GM12878 (cell line): ENCODE results near the gene C2orf80. TPM values are rescaled to one million over a fixed set of nuclear protein-coding genes. Genes with fewer than 3 reads are reported as not detected.

Source experiments
- ATAC-seq: fragments of 200-7000 bp; cut with Tn5 transposase; 3 replicates; pipeline ENCODE4 v1.9.1; 2020; ENCODE audit warnings: mild to moderate bottlenecking, moderate library complexity
- BruUV-seq: library from RNA; stranded (reverse); fragments of 400-500 nt; replicated peaks from 2 replicates; lab custom pipeline; 2021; lab: Mats Ljungman, UMichigan
- CTCF ChIA-PET: fragments of 300-600 bp; sonication (Branson Sonifier 250); formaldehyde crosslinking; extraction: SDS; loops from one replicate; lab custom pipeline; 2021; ENCODE audit warnings: inconsistent platforms; lab: Yijun Ruan, JAX
- POLR2A ChIA-PET: fragments of 350-600 bp; formaldehyde crosslinking; extraction: SDS; loops from one replicate; lab custom pipeline; 2021; ENCODE audit warnings: inconsistent platforms; lab: Charles Lee
- RAD21 ChIA-PET: fragments of 300-600 bp; sonication (Branson Sonifier 250); formaldehyde crosslinking; loops from one replicate; lab custom pipeline; 2023; ENCODE audit warnings: antibody characterized with exemption; ENCODE audit not compliant: unreplicated experiment; lab: Charles Lee
- SMC1A ChIA-PET: fragments of 300-600 bp; sonication (Branson Sonifier 250); formaldehyde crosslinking; loops from one replicate; lab custom pipeline; 2023; ENCODE audit not compliant: unreplicated experiment, uncharacterized antibody; lab: Charles Lee
- DNase-seq: peaks from one replicate; pipeline ENCODE4 v3.0.0-alpha.2; 2011; ENCODE audit warnings: low read depth, low spot score
- FAIRE-seq: peaks from 3 replicates; lab custom pipeline; 2011; peaks lifted over from hg19 to GRCh38; lab: Jason Lieb, UNC
- H2AFZ ChIP-seq: 2 replicates; pipeline ENCODE4 v1.6.0; 2011; ENCODE audit warnings: low read depth, low read length, control low read depth; ENCODE audit not compliant: control insufficient read depth
- H3K27ac ChIP-seq: 2 replicates; pipeline ENCODE4 v1.5.1; 2011; ENCODE audit warnings: control low read depth; ENCODE audit not compliant: control insufficient read depth, insufficient read depth
- H3K27me3 ChIP-seq, 2 experiments: replicated peaks in 1 of 2; 2 replicates each; pipeline versions ENCODE4 v1.6.0 to v1.6.1; 2011; ENCODE audit warnings: low read length in 1 of 2; ENCODE audit not compliant: control insufficient read depth in 2 of 2, insufficient read depth in 2 of 2
- H3K36me3 ChIP-seq, 2 experiments: 2 replicates each; pipeline ENCODE4 v1.5.1; 2011; ENCODE audit warnings: low read length in 1 of 2; ENCODE audit not compliant: control insufficient read depth in 2 of 2, insufficient read depth in 2 of 2
- H3K4me1 ChIP-seq: 2 replicates; pipeline ENCODE4 v1.6.1; 2011; ENCODE audit warnings: mild to moderate bottlenecking, low read length, moderate library complexity, mixed read lengths; ENCODE audit not compliant: control insufficient read depth, insufficient read depth
- H3K4me2 ChIP-seq: 2 replicates; pipeline ENCODE4 v1.6.0; 2011; ENCODE audit warnings: control low read depth; ENCODE audit not compliant: control insufficient read depth, insufficient read depth
- H3K4me3 ChIP-seq: fragments of 200-600 bp; sonication (generic); 2 replicates; pipeline ENCODE4 v1.5.1; 2016
- H3K79me2 ChIP-seq: 2 replicates; pipeline ENCODE4 v1.6.0; 2011; ENCODE audit warnings: low read length; ENCODE audit not compliant: control insufficient read depth, insufficient read depth
- H3K9ac ChIP-seq: 2 replicates; pipeline ENCODE4 v1.8.0; 2011; ENCODE audit warnings: low read length, control low read depth, mixed read lengths; ENCODE audit not compliant: control insufficient read depth, insufficient read depth
- H3K9me3 ChIP-seq: replicated peaks from 3 replicates; pipeline ENCODE4 v1.5.1; 2011; ENCODE audit warnings: mild to moderate bottlenecking, low read length; ENCODE audit not compliant: control insufficient read depth, insufficient read depth
- H4K20me1 ChIP-seq: 2 replicates; pipeline ENCODE4 v1.6.0; 2011; ENCODE audit not compliant: control insufficient read depth, insufficient read depth
- ATF3 ChIP-seq: IDR thresholded peaks from 2 replicates; pipeline ENCODE4 v1.6.1; 2011; ENCODE audit warnings: low read depth, mild to moderate bottlenecking, low read length, moderate library complexity, borderline replicate concordance; ENCODE audit errors: extremely low read depth
- BMI1 ChIP-seq: fragments of 450-650 bp; IDR thresholded peaks from 2 replicates; pipeline ENCODE4 v1.6.1; 2016; ENCODE audit warnings: mild to moderate bottlenecking, moderate library complexity, borderline replicate concordance
- NFYB ChIP-seq: IDR thresholded peaks from 2 replicates; pipeline ENCODE4 v1.6.1; 2011; ENCODE audit warnings: low read depth, mild to moderate bottlenecking, low read length, improper control_type of control experiment, moderate library complexity; ENCODE audit not compliant: insufficient read depth
- POU2F2 ChIP-seq: IDR thresholded peaks from 3 replicates; pipeline ENCODE4 v1.6.1; 2011; ENCODE audit warnings: low read depth, mild to moderate bottlenecking, low read length, borderline replicate concordance
- SKIL ChIP-seq: fragments of 450-650 bp; IDR thresholded peaks from 2 replicates; pipeline ENCODE4 v1.6.1; 2017; ENCODE audit warnings: mild to moderate bottlenecking, low read depth, inconsistent platforms; ENCODE audit not compliant: poor library complexity, severe bottlenecking
- ZNF384 ChIP-seq: IDR thresholded peaks from 2 replicates; pipeline ENCODE4 v1.6.1; 2012; ENCODE audit warnings: low read depth, mild to moderate bottlenecking, low read length, improper control_type of control experiment, borderline replicate concordance
- WGBS: methylation state at CpG from one replicate; pipeline ENCODE4 v1.1.6; 2016; ENCODE audit warnings: low lambda C conversion rate; ENCODE audit not compliant: insufficient replicate concordance, insufficient coverage; ENCODE audit errors: missing lambda C conversion rate; 5-methylcytosine and 5-hydroxymethylcytosine counted together
- in situ Hi-C: fragments of 300-500 bp; cut with MboI; formaldehyde crosslinking; loops from 9 replicates; pipeline ENCODE4 v1.14.3; 2018; ENCODE audit warnings: mixed read lengths
- intact Hi-C: fragments of 100-400 bp; cut with micrococcal nuclease; formaldehyde crosslinking; loops from one replicate; pipeline ENCODE4 v1.14.2; 2022; ENCODE audit not compliant: unreplicated experiment
- polyA plus RNA-seq, 11 experiments: library from polyadenylated mRNA; depleted of rRNA in 4 of 11; unstranded in 6 of 11; stranded (reverse) in 5 of 11; fragments of >200 nt; fragmentation: Nextera tagmentation in 4 of 11; fragmentation: Illumina TruSeq in 1 of 11; extraction: Ambion mirVana in 4 of 11; extraction: Trizol in 1 of 11; gene quantifications; 1 replicate in 1 of 11; 2 replicates in 10 of 11; pipeline versions ENCODE4 v1.2.1 to v1.2.3, GENCODE V29; 2011 to 2016; ENCODE audit warnings: inconsistent platforms in 2 of 11, missing spikeins in 2 of 11, low read depth in 1 of 11
- total RNA-seq, 4 experiments: library from RNA; depleted of rRNA in 3 of 4; stranded (reverse); fragments of >200 nt in 3 of 4; fragmentation: Illumina TruSeq in 1 of 4; extraction: Trizol in 1 of 4; gene quantifications; 2 replicates each; pipeline versions ENCODE4 v1.2.1 to v1.2.3, GENCODE V29; 2013 to 2021

C2orf80 gene
- total and polyA plus RNA-seq, 10 of the 15 experiments (the other 5 are each of a cell fraction or from before 2014, with no cell fraction given), result not detected

- SMC1A ChIA-PET, result no interaction called here
- 30% methylated on average over 3 of the region's 3 CpGs for WGBS
- H3K9me3 ChIP-seq, result no peaks in the 10 kb centered on the region
These were observed 7.0 kb downstream of the C2orf80 start for GRCh38 chr2:208182835-208183234.

More at GRCh38 chr2:208182835-208183234, 7.0 kb downstream of the C2orf80 start:
- Histone ChIP-seq H4K20me1 (no peaks in the 10 kb centered on the region), H3K27ac (no peak overlapping the region), H3K4me1 (no peaks in the 10 kb centered on the region), H3K4me2 (no peak overlapping the region), H3K36me3 (no peaks in the 10 kb centered on the region), H3K9ac (no peak overlapping the region), H3K4me3 (no peak overlapping the region), H2AFZ (no peak overlapping the region), H3K79me2 (no peaks in the 10 kb centered on the region), H3K27me3 (peaks cover 0 to 6% of the 10 kb centered on the region in 2 experiments; a peak in 1 of 4 replicates)
- in situ Hi-C loops, result loop anchor here (25.0 kb wide), 1 partner anchor 1029 kb away; no protein-coding TSS in a partner anchor
- DNase-seq (no peak), ATAC-seq (no peak), FAIRE-seq (no peak)
- ChIA-PET RAD21 (no interaction called here), POLR2A (no interaction called here), CTCF (interaction anchor here (2.4 kb wide), 1 partner anchor 10 kb away, joined by 5 read pairs; no protein-coding TSS in a partner anchor)
- intact Hi-C loops, result no loop called here
- TF ChIP-seq POU2F2 (no peak), NFYB (no peak), BMI1 (no peak), ZNF384 (no peak), ATF3 (no peak), SKIL (no peak)
- BruUV-seq, result no TSS peak
